Panc1 (cell line): ENCODE results near the gene NPHP4. TPM values are rescaled to one million over a fixed set of nuclear protein-coding genes. Genes with fewer than 3 reads are reported as not detected.

Experiments used
- ATAC-seq: fragments of 200-7000 bp; cut with Tn5 transposase; 2 replicates; pipeline ENCODE4 v1.9.1; 2020; ENCODE audit warnings: mild to moderate bottlenecking, moderate library complexity
- BruUV-seq: library from RNA; stranded (reverse); fragments of 400-500 nt; replicated peaks from 2 replicates; lab custom pipeline; 2021; lab: Mats Ljungman, UMichigan
- CTCF ChIA-PET: fragments of 300-600 bp; sonication (Branson Sonifier 250); formaldehyde crosslinking; loops from one replicate; lab custom pipeline; 2022; ENCODE audit warnings: antibody characterized with exemption; lab: Charles Lee
- POLR2A ChIA-PET: fragments of 300-600 bp; sonication (Branson Sonifier 250); formaldehyde crosslinking; loops from one replicate; lab custom pipeline; 2022; ENCODE audit warnings: antibody characterized with exemption; lab: Charles Lee
- DNase-seq: peaks from one replicate; pipeline ENCODE4 v3.0.0-alpha.2; 2010; ENCODE audit warnings: low read depth, low spot score
- H3K27ac ChIP-seq: 2 replicates; pipeline ENCODE4 v1.5.1; 2011; ENCODE audit warnings: mild to moderate bottlenecking, low read length, inconsistent platforms
- H3K27me3 ChIP-seq: fragments of 200-500 bp; sonication (Bioruptor generic); 2 replicates; pipeline ENCODE4 v1.6.0; 2014; ENCODE audit warnings: low read length, inconsistent platforms; ENCODE audit not compliant: control insufficient read depth, insufficient read depth
- H3K36me3 ChIP-seq: fragments of 200-500 bp; sonication (Bioruptor generic); 2 replicates; pipeline ENCODE4 v1.5.1; 2014; ENCODE audit warnings: inconsistent platforms, mild to moderate bottlenecking, low read length, moderate library complexity; ENCODE audit not compliant: control insufficient read depth, insufficient read depth
- H3K4me1 ChIP-seq: 2 replicates; pipeline ENCODE4 v1.5.1; 2011; ENCODE audit warnings: inconsistent platforms, mild to moderate bottlenecking, low read length, moderate library complexity; ENCODE audit not compliant: control insufficient read depth, insufficient read depth
- H3K4me3 ChIP-seq, 2 experiments: 2 replicates each; pipeline ENCODE4 v1.5.1; 2011 to 2012; ENCODE audit warnings: low read depth in 2 of 2, low read length in 2 of 2, mild to moderate bottlenecking in 2 of 2, inconsistent platforms in 1 of 2, moderate library complexity in 1 of 2
- H3K9me3 ChIP-seq: fragments of 200-500 bp; sonication (Bioruptor generic); 2 replicates; pipeline ENCODE4 v1.5.1; 2014; ENCODE audit warnings: low read depth, mild to moderate bottlenecking, inconsistent platforms, low read length, moderate library complexity; ENCODE audit not compliant: control insufficient read depth, insufficient read depth
- POLR2AphosphoS5 ChIP-seq: IDR thresholded peaks from 2 replicates; pipeline ENCODE4 v1.6.1; 2012; ENCODE audit warnings: mild to moderate bottlenecking, low read depth, low read length, moderate library complexity
- SIN3A ChIP-seq: IDR thresholded peaks from 2 replicates; pipeline ENCODE4 v1.6.1; 2012; ENCODE audit warnings: low read depth, mild to moderate bottlenecking, low read length, moderate library complexity, borderline replicate concordance; ENCODE audit not compliant: insufficient read depth
- TCF7L2 ChIP-seq: IDR thresholded peaks from 2 replicates; pipeline ENCODE4 v1.6.1; 2011; ENCODE audit warnings: mild to moderate bottlenecking, low read depth, low read length, inconsistent platforms
- in situ Hi-C: cut with HindIII; loops from 2 replicates; pipeline ENCODE4 v1.10.0; 2016; ENCODE audit warnings: low sequenced_read_pairs, low pct_unique_long_range_greater_than_20kb
- intact Hi-C: fragments of 100-400 bp; cut with micrococcal nuclease; formaldehyde crosslinking; loops from one replicate; pipeline ENCODE4 v1.10.0; 2022; ENCODE audit not compliant: unreplicated experiment
- total RNA-seq: library from RNA; stranded (reverse); gene quantifications from one replicate; pipeline ENCODE4 v1.2.1, GENCODE V29; 2021; ENCODE audit not compliant: unreplicated experiment
- TF ChIP-seq, protein P1 (sequence below): fragments of 450-650 bp; IDR thresholded peaks from 2 replicates; pipeline ENCODE4 v1.5.1; 2017; ENCODE audit warnings: mild to moderate bottlenecking
- TF ChIP-seq, protein P2 (sequence below), 2 experiments: IDR thresholded peaks; 2 replicates each; pipeline ENCODE4 v1.6.1; 2011 to 2012; ENCODE audit warnings: low read depth in 2 of 2, control low read depth in 1 of 2, low read length in 1 of 2, mild to moderate bottlenecking in 1 of 2, moderate library complexity in 1 of 2; ENCODE audit not compliant: insufficient read depth in 1 of 2

The NPHP4 gene
- total RNA-seq, 1 experiment from 2014 or later, result 20.1 TPM

DNA sequence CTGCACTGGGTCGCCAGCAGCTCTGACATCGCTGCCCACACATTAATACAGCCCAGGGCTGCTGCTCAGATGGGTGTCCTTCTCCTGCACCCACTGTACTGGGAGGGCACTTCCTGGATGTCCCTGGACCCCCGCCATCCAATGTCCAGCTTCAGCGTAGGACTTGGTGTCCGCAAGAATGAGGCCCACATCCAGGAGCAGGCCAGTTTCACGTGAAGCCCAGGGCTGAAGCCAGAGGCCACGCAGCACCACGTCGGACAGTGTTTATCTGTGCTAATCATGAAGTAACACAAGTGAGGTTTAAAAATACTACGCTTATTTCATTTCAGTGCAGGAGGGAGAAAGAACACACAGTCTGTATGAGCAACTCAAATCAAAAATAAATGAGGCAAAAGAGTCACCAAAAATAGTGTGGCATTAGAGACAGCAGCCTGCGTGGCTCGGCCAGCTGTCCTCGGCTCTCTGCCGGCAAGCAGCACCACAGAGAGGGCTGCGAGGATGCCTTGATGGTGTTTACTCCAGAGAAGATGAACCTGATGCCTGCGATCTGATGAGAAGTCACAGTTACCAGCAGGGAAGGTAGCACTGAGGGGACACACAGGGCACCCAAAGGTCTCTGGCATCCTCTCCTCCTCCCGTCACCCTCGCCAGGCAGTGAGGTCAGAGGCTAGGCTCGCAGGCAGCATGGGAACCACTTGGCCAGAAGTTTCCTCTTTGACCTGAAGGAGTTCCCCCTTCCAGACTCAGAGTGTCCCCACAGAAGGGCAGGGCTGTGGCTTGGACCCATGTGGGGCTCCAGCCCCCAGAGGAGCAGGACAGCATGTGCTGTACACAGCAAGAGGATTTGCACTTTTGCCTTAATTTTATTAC is 22.1 kb upstream of the NPHP4 start:
- H3K27me3 ChIP-seq, result no peaks in the 10 kb centered on the region
- H3K4me3 ChIP-seq, result no peak overlapping the region
- CTCF ChIA-PET, result no interaction called here
- intact Hi-C loops, result no loop called here
- TF ChIP-seq SIN3A, result no peak
- no peaks in the 10 kb centered on the region for H3K4me1 ChIP-seq
- H3K27ac ChIP-seq, result no peak overlapping the region
- ATAC-seq (no peak; the same call in 1 of the 2 replicates), DNase-seq (no peak)
- in situ Hi-C loops, result no loop called here
- POLR2A ChIA-PET, result interaction anchor here (0.6 kb wide), 2 partner anchors 12 to 22 kb away, joined by 4 to 5 read pairs; no protein-coding TSS in a partner anchor
- H3K9me3 ChIP-seq, result no peaks in the 10 kb centered on the region
- BruUV-seq, result no TSS peak
- H3K36me3 ChIP-seq, result no peaks in the 10 kb centered on the region

DNA sequence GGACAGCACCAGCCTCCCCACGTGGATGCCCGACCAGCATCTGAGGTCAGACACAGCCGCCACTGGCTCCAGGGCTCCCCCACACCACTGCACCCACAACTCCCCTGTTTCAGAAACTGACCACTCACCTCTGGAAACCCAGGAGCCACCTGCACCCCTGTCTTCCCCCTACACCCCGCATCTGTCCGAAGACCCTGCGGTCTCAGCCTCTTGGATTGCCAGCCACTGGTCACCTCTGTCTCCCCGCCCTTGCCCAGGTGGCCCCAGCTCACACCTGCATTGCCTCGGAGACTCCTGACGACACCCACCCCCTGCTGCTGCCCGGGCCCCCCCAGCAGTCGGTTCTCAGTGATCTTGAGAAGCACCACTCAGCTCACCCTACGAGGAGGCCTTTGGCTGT is 21.3 kb upstream of the NPHP4 start:
- ChIA-PET POLR2A (no interaction called here), CTCF (no interaction called here)
- H3K4me3 ChIP-seq, result no peak overlapping the region
- TF ChIP-seq TCF7L2 (no peak), SIN3A (no peak), POLR2AphosphoS5 (no peak)
- TF ChIP-seq, protein P1, sequence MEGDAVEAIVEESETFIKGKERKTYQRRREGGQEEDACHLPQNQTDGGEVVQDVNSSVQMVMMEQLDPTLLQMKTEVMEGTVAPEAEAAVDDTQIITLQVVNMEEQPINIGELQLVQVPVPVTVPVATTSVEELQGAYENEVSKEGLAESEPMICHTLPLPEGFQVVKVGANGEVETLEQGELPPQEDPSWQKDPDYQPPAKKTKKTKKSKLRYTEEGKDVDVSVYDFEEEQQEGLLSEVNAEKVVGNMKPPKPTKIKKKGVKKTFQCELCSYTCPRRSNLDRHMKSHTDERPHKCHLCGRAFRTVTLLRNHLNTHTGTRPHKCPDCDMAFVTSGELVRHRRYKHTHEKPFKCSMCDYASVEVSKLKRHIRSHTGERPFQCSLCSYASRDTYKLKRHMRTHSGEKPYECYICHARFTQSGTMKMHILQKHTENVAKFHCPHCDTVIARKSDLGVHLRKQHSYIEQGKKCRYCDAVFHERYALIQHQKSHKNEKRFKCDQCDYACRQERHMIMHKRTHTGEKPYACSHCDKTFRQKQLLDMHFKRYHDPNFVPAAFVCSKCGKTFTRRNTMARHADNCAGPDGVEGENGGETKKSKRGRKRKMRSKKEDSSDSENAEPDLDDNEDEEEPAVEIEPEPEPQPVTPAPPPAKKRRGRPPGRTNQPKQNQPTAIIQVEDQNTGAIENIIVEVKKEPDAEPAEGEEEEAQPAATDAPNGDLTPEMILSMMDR, result no peak
- TF ChIP-seq, protein P2, sequence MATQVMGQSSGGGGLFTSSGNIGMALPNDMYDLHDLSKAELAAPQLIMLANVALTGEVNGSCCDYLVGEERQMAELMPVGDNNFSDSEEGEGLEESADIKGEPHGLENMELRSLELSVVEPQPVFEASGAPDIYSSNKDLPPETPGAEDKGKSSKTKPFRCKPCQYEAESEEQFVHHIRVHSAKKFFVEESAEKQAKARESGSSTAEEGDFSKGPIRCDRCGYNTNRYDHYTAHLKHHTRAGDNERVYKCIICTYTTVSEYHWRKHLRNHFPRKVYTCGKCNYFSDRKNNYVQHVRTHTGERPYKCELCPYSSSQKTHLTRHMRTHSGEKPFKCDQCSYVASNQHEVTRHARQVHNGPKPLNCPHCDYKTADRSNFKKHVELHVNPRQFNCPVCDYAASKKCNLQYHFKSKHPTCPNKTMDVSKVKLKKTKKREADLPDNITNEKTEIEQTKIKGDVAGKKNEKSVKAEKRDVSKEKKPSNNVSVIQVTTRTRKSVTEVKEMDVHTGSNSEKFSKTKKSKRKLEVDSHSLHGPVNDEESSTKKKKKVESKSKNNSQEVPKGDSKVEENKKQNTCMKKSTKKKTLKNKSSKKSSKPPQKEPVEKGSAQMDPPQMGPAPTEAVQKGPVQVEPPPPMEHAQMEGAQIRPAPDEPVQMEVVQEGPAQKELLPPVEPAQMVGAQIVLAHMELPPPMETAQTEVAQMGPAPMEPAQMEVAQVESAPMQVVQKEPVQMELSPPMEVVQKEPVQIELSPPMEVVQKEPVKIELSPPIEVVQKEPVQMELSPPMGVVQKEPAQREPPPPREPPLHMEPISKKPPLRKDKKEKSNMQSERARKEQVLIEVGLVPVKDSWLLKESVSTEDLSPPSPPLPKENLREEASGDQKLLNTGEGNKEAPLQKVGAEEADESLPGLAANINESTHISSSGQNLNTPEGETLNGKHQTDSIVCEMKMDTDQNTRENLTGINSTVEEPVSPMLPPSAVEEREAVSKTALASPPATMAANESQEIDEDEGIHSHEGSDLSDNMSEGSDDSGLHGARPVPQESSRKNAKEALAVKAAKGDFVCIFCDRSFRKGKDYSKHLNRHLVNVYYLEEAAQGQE (IDR thresholded peaks at IDR 0.05; ENCODE audit: insufficient read depth in 1 of 2, low read depth in 2 of 2, low read length in 1 of 2), result no peak
- no peaks in the 10 kb centered on the region for H3K9me3 ChIP-seq
- BruUV-seq, result no TSS peak
- no peaks in the 10 kb centered on the region for H3K27me3 ChIP-seq
- ATAC-seq (no peak), DNase-seq (no peak)
- intact Hi-C loops, result no loop called here
- no peaks in the 10 kb centered on the region for H3K36me3 ChIP-seq
- H3K27ac ChIP-seq, result no peak overlapping the region
- in situ Hi-C loops, result no loop called here
- H3K4me1 ChIP-seq, result no peaks in the 10 kb centered on the region
